Trophoblast cell (in vitro differentiated cells and primary cell): ENCODE measurements around the gene HEXA.
A peak's percentile ranks its signal among the peaks of the same experiment; 100 is the strongest.

ENCODE experiments used
- DNase-seq, 2 donors: peaks; one replicate each; pipeline ENCODE4 v3.0.0-alpha.2; 2016
- H2AFZ ChIP-seq: 2 replicates; pipeline ENCODE4 v1.6.1; 2013; ENCODE audit warnings: low read length, moderate library complexity, mild to moderate bottlenecking; ENCODE audit not compliant: insufficient read depth, poor library complexity
- H2AK5ac ChIP-seq: 2 replicates; pipeline ENCODE4 v1.6.1; 2013; ENCODE audit warnings: mild to moderate bottlenecking, low read length
- H2BK120ac ChIP-seq: 2 replicates; pipeline ENCODE4 v1.6.1; 2013; ENCODE audit warnings: low read length, mild to moderate bottlenecking, moderate library complexity; ENCODE audit not compliant: insufficient read depth, poor library complexity
- H2BK12ac ChIP-seq: 2 replicates; pipeline ENCODE4 v1.6.1; 2013; ENCODE audit warnings: mild to moderate bottlenecking, low read length, moderate library complexity
- H2BK5ac ChIP-seq: 2 replicates; pipeline ENCODE4 v1.6.1; 2013; ENCODE audit warnings: low read length, low read depth, moderate library complexity, mild to moderate bottlenecking; ENCODE audit not compliant: poor library complexity
- H3K14ac ChIP-seq: 2 replicates; pipeline ENCODE4 v1.6.1; 2013; ENCODE audit warnings: mild to moderate bottlenecking, low read length
- H3K18ac ChIP-seq: 2 replicates; pipeline ENCODE4 v1.6.1; 2013; ENCODE audit warnings: mild to moderate bottlenecking, low read length
- H3K23ac ChIP-seq: 2 replicates; pipeline ENCODE4 v1.6.1; 2013; ENCODE audit warnings: low read length
- H3K27ac ChIP-seq: 2 replicates; pipeline ENCODE4 v1.5.1; 2013; ENCODE audit warnings: low read depth, mild to moderate bottlenecking, inconsistent platforms, low read length, moderate library complexity
- H3K27me3 ChIP-seq: 2 replicates; pipeline ENCODE4 v1.6.1; 2013; ENCODE audit warnings: inconsistent platforms, mild to moderate bottlenecking, low read length, moderate library complexity; ENCODE audit not compliant: insufficient read depth
- H3K36me3 ChIP-seq, 2 experiments: 1 replicate in 1 of 2; 2 replicates in 1 of 2; pipeline ENCODE4 v1.6.1; 2013; ENCODE audit warnings: low read length in 2 of 2, mild to moderate bottlenecking in 2 of 2, moderate library complexity in 1 of 2; ENCODE audit not compliant: insufficient read depth in 2 of 2, control insufficient read depth in 1 of 2
- H3K4ac ChIP-seq: 2 replicates; pipeline ENCODE4 v1.6.1; 2013; ENCODE audit warnings: low read depth, mild to moderate bottlenecking, low read length, moderate library complexity
- H3K4me1 ChIP-seq, 2 experiments: 1 replicate in 1 of 2; 2 replicates in 1 of 2; pipeline ENCODE4 v1.6.1; 2013; ENCODE audit warnings: low read length in 2 of 2, mild to moderate bottlenecking in 2 of 2, moderate library complexity in 1 of 2; ENCODE audit not compliant: insufficient read depth in 2 of 2, control insufficient read depth in 1 of 2
- H3K4me2 ChIP-seq: 2 replicates; pipeline ENCODE4 v1.6.1; 2013; ENCODE audit warnings: inconsistent platforms, mild to moderate bottlenecking, low read length, moderate library complexity
- H3K4me3 ChIP-seq: 2 replicates; pipeline ENCODE4 v1.5.1; 2013; ENCODE audit warnings: mild to moderate bottlenecking, low read depth, low read length, inconsistent platforms
- H3K79me1 ChIP-seq: one replicate; pipeline ENCODE4 v1.6.1; 2013; ENCODE audit warnings: low read length
- H3K79me2 ChIP-seq: 2 replicates; pipeline ENCODE4 v1.6.1; 2013; ENCODE audit warnings: low read length, mild to moderate bottlenecking; ENCODE audit not compliant: control insufficient read depth, insufficient read depth, poor library complexity
- H3K9ac ChIP-seq: 2 replicates; pipeline ENCODE4 v1.6.1; 2013; ENCODE audit warnings: mild to moderate bottlenecking, low read length
- H3K9me3 ChIP-seq: 2 replicates; pipeline ENCODE4 v1.6.1; 2013; ENCODE audit warnings: low read depth, mild to moderate bottlenecking, control low read depth, inconsistent platforms, low read length; ENCODE audit not compliant: insufficient read depth
- H4K12ac ChIP-seq: 2 replicates; pipeline ENCODE4 v1.6.1; 2013; ENCODE audit warnings: low read depth, mild to moderate bottlenecking, low read length, moderate library complexity
- H4K8ac ChIP-seq: 2 replicates; pipeline ENCODE4 v1.6.1; 2013; ENCODE audit warnings: low read depth, mild to moderate bottlenecking, low read length, moderate library complexity
- H4K91ac ChIP-seq: one replicate; pipeline ENCODE4 v1.6.1; 2013; ENCODE audit warnings: low read depth, mild to moderate bottlenecking, low read length, moderate library complexity
- WGBS: extraction: QIAGEN DNeasy Blood & Tissue Kit; methylation state at CpG from one replicate; pipeline ENCODE4 v1.1.7; 2013; ENCODE audit warnings: missing lambda C conversion rate; ENCODE audit not compliant: insufficient read length, insufficient coverage; ENCODE audit errors: extremely low coverage; 5-methylcytosine and 5-hydroxymethylcytosine counted together

Gene HEXA

GRCh38 chr15:72312605-72313447, 63.0 kb downstream of the HEXA start:
- Histone ChIP-seq H3K4me3 (no peak overlapping the region), H3K4me1 (no peaks in the 10 kb centered on the region), H3K27ac (no peak overlapping the region), H3K27me3 (no peaks in the 10 kb centered on the region), H3K79me1 (no peaks in the 10 kb centered on the region), H2AFZ (no peak overlapping the region), H2BK5ac (no peak overlapping the region), H3K18ac (no peak overlapping the region), H3K4ac (no peak overlapping the region), H3K23ac (no peak overlapping the region), H3K4me2 (no peak overlapping the region), H3K14ac (no peak overlapping the region), H3K9ac (no peak overlapping the region), H4K8ac (no peak overlapping the region), H2BK120ac (no peak overlapping the region), H2BK12ac (no peak overlapping the region), H4K91ac (no peak overlapping the region), H4K12ac (no peak overlapping the region), H3K79me2 (no peaks in the 10 kb centered on the region), H3K36me3 (no peaks in the 10 kb centered on the region), H3K9me3 (peaks cover 1% of the 10 kb centered on the region), H2AK5ac (no peak overlapping the region)
- no CpG with 5 or more reads among the region's 2 CpGs for WGBS
- DNase-seq: peak; percentile 73 to 84

GRCh38 chr15:72307026-72307425, 68.8 kb downstream of the HEXA start:
- no peak overlapping the region for H2BK12ac ChIP-seq
- no peak overlapping the region for H3K18ac ChIP-seq
- no peaks in the 10 kb centered on the region for H3K79me1 ChIP-seq
- H4K8ac ChIP-seq: no peak overlapping the region
- H3K9me3 ChIP-seq: peaks cover 2% of the 10 kb centered on the region
- H4K12ac ChIP-seq: no peak overlapping the region
- H3K79me2 ChIP-seq: no peaks in the 10 kb centered on the region
- H3K4me2 ChIP-seq: no peak overlapping the region
- no peak overlapping the region for H2AFZ ChIP-seq
- H3K4me3 ChIP-seq: no peak overlapping the region
- no CpG with 5 or more reads among the region's 5 CpGs for WGBS
- H3K36me3 ChIP-seq: no peaks in the 10 kb centered on the region
- no peak overlapping the region for H2BK5ac ChIP-seq
- no peak overlapping the region for H3K27ac ChIP-seq
- H3K9ac ChIP-seq: no peak overlapping the region
- no peaks in the 10 kb centered on the region for H3K27me3 ChIP-seq
- H3K4ac ChIP-seq: no peak overlapping the region
- no peak overlapping the region for H2BK120ac ChIP-seq
- H4K91ac ChIP-seq: no peak overlapping the region
- no peaks in the 10 kb centered on the region for H3K4me1 ChIP-seq
- H2AK5ac ChIP-seq: no peak overlapping the region
- no peak for DNase-seq
- H3K14ac ChIP-seq: no peak overlapping the region
- H3K23ac ChIP-seq: no peak overlapping the region

DNA sequence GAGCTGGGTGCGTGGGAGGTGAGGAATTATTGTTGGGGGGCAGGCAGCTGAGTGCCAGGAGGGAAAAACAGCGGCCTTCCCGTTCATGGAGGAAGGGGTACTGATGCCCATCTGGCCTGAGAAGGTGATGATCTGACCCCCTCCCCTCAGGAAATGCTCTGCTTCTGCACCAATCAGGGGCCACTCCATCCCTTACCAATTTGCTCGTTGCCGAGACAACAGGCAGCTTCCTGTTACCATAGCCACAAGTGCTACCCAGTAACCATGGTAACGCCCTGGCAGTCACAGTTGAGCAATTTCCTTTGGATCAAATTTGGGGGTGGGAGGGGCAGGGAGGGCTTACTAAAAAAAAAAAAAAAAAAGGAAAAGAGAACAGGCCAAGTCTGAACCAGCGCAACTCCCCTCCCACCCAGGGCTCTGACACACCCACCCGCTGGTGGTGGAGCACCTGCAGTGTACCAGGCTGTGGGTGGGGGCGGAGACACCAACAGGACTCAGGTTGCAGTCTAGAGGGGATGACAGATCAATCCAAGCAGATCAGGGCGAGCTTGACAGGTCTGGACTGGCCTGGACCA, 69.5 kb downstream of the HEXA start:
- H3K23ac ChIP-seq: no peak overlapping the region
- H4K91ac ChIP-seq: no peak overlapping the region
- no peak overlapping the region for H2AK5ac ChIP-seq
- no peaks in the 10 kb centered on the region for H3K27me3 ChIP-seq
- no peak overlapping the region for H2BK5ac ChIP-seq
- no peaks in the 10 kb centered on the region for H3K36me3 ChIP-seq
- H2AFZ ChIP-seq: no peak overlapping the region
- H2BK120ac ChIP-seq: no peak overlapping the region
- no peaks in the 10 kb centered on the region for H3K4me1 ChIP-seq
- no peak for DNase-seq
- no peak overlapping the region for H3K4ac ChIP-seq
- H4K12ac ChIP-seq: no peak overlapping the region
- H3K27ac ChIP-seq: no peak overlapping the region
- H3K79me2 ChIP-seq: no peaks in the 10 kb centered on the region
- no peak overlapping the region for H3K4me3 ChIP-seq
- H3K18ac ChIP-seq: no peak overlapping the region
- peaks cover 2% of the 10 kb centered on the region for H3K9me3 ChIP-seq
- no peaks in the 10 kb centered on the region for H3K79me1 ChIP-seq
- no peak overlapping the region for H2BK12ac ChIP-seq
- no peak overlapping the region for H3K14ac ChIP-seq
- H4K8ac ChIP-seq: no peak overlapping the region
- no peak overlapping the region for H3K9ac ChIP-seq
- H3K4me2 ChIP-seq: no peak overlapping the region
- WGBS: no CpG with 5 or more reads among the region's 10 CpGs

GRCh38 chr15:72304596-72304995, 71.2 kb downstream of the HEXA start:
- H3K23ac ChIP-seq: no peak overlapping the region
- no peak overlapping the region for H3K4me3 ChIP-seq
- H4K8ac ChIP-seq: no peak overlapping the region
- no peak overlapping the region for H2BK120ac ChIP-seq
- H3K14ac ChIP-seq: no peak overlapping the region
- H2AK5ac ChIP-seq: no peak overlapping the region
- H3K4me1 ChIP-seq: no peaks in the 10 kb centered on the region
- no peak for DNase-seq
- H3K4ac ChIP-seq: no peak overlapping the region
- no CpG with 5 or more reads among the region's 7 CpGs for WGBS
- H2BK5ac ChIP-seq: no peak overlapping the region
- H4K12ac ChIP-seq: no peak overlapping the region
- no peak overlapping the region for H2BK12ac ChIP-seq
- H3K4me2 ChIP-seq: no peak overlapping the region
- no peak overlapping the region for H4K91ac ChIP-seq
- H3K9ac ChIP-seq: no peak overlapping the region
- no peak overlapping the region for H3K27ac ChIP-seq
- H3K79me1 ChIP-seq: no peaks in the 10 kb centered on the region
- no peak overlapping the region for H3K18ac ChIP-seq
- no peak overlapping the region for H2AFZ ChIP-seq
- no peaks in the 10 kb centered on the region for H3K79me2 ChIP-seq
- H3K9me3 ChIP-seq: peaks cover 2% of the 10 kb centered on the region
- no peaks in the 10 kb centered on the region for H3K27me3 ChIP-seq
- no peaks in the 10 kb centered on the region for H3K36me3 ChIP-seq
